SU-DHL-6 (cell line): ENCODE data around the gene SLC17A9.

Experiments
- H2AFZ ChIP-seq: fragments of 200-600 bp; sonication (generic); 2 replicates; pipeline ENCODE4 v1.6.1; 2014; ENCODE audit warnings: low read depth, mild to moderate bottlenecking, moderate library complexity, mixed read lengths, antibody characterized with exemption, low read length; ENCODE audit not compliant: severe bottlenecking
- H3F3A ChIP-seq: fragments of 200-600 bp; shearing (Covaris generic); 2 replicates; pipeline ENCODE4 v1.6.0; 2016; ENCODE audit warnings: antibody characterized with exemption, mild to moderate bottlenecking; ENCODE audit not compliant: insufficient read depth
- H3K27ac ChIP-seq: fragments of 200-600 bp; sonication (generic); 2 replicates; pipeline ENCODE4 v1.5.1; 2016; ENCODE audit warnings: low read depth, mild to moderate bottlenecking, low read length, moderate library complexity, mixed read lengths
- H3K27me3 ChIP-seq: fragments of 200-600 bp; sonication (generic), shearing (Covaris generic); 2 replicates; pipeline ENCODE4 v1.6.0; 2014; ENCODE audit warnings: mild to moderate bottlenecking, low read length
- H3K36me3 ChIP-seq: fragments of 200-600 bp; sonication (generic); 2 replicates; pipeline ENCODE4 v1.6.1; 2014; ENCODE audit warnings: mild to moderate bottlenecking, low read length, mixed read lengths
- H3K4me2 ChIP-seq: fragments of 300-600, 200-600 bp; shearing (Covaris generic), sonication (generic); 2 replicates; pipeline ENCODE4 v1.6.0; 2014; ENCODE audit warnings: low read length, low read depth, mild to moderate bottlenecking; ENCODE audit not compliant: poor library complexity, severe bottlenecking
- H3K4me3 ChIP-seq: fragments of 200-600 bp; sonication (generic); 2 replicates; pipeline ENCODE4 v1.5.1; 2014; ENCODE audit warnings: antibody characterized with exemption, low read length, mild to moderate bottlenecking, mixed read lengths; ENCODE audit not compliant: insufficient read depth, poor library complexity, severe bottlenecking
- H3K79me2 ChIP-seq: fragments of 200-600 bp; sonication (generic); 2 replicates; pipeline ENCODE4 v1.6.1; 2014; ENCODE audit warnings: mild to moderate bottlenecking, low read length, moderate library complexity; ENCODE audit not compliant: insufficient read depth
- H3K9ac ChIP-seq: fragments of 200-600 bp; sonication (generic); 2 replicates; pipeline ENCODE4 v1.7.0; 2014; ENCODE audit warnings: mild to moderate bottlenecking, low read length
- H3K9me2 ChIP-seq: fragments of 200-600 bp; sonication (generic); replicated peaks from 2 replicates; pipeline ENCODE4 v1.6.1; 2014; ENCODE audit warnings: low read length; ENCODE audit not compliant: insufficient read depth
- H3K9me3 ChIP-seq: fragments of 200-600 bp; sonication (generic); 2 replicates; pipeline ENCODE4 v1.6.1; 2014; ENCODE audit warnings: low read length, mixed read lengths; ENCODE audit not compliant: insufficient read depth
- H4K20me1 ChIP-seq: fragments of 200-600 bp; sonication (generic); 2 replicates; pipeline ENCODE4 v1.6.1; 2014; ENCODE audit warnings: low read depth, mild to moderate bottlenecking, antibody characterized with exemption, low read length, moderate library complexity, mixed read lengths
- EZH2phosphoT487 ChIP-seq: fragments of 200-600 bp; sonication (generic), shearing (Covaris generic); conservative IDR thresholded peaks from 2 replicates; pipeline ENCODE4 v1.6.1; 2018; ENCODE audit warnings: mild to moderate bottlenecking, antibody characterized with exemption, low read length, moderate library complexity, mixed read lengths
- TF ChIP-seq, protein P1 (sequence below): fragments of 200-600 bp; sonication (generic); IDR thresholded peaks from one replicate; pipeline ENCODE4 v1.5.1; 2017; ENCODE audit warnings: antibody characterized with exemption, mild to moderate bottlenecking, low read length, moderate library complexity; ENCODE audit not compliant: insufficient read depth, poor library complexity, severe bottlenecking

SLC17A9 gene

GRCh38 chr20:62971950-62972844 is 19.7 kb downstream of the SLC17A9 start:
- no peak overlapping the region for H3K27ac ChIP-seq
- H3K9me3 ChIP-seq: no peaks in the 10 kb centered on the region
- TF ChIP-seq EZH2phosphoT487: no peak
- TF ChIP-seq, protein P1, sequence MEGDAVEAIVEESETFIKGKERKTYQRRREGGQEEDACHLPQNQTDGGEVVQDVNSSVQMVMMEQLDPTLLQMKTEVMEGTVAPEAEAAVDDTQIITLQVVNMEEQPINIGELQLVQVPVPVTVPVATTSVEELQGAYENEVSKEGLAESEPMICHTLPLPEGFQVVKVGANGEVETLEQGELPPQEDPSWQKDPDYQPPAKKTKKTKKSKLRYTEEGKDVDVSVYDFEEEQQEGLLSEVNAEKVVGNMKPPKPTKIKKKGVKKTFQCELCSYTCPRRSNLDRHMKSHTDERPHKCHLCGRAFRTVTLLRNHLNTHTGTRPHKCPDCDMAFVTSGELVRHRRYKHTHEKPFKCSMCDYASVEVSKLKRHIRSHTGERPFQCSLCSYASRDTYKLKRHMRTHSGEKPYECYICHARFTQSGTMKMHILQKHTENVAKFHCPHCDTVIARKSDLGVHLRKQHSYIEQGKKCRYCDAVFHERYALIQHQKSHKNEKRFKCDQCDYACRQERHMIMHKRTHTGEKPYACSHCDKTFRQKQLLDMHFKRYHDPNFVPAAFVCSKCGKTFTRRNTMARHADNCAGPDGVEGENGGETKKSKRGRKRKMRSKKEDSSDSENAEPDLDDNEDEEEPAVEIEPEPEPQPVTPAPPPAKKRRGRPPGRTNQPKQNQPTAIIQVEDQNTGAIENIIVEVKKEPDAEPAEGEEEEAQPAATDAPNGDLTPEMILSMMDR: peak; percentile 87
- H3K79me2 ChIP-seq: no peaks in the 10 kb centered on the region
- H3K36me3 ChIP-seq: no peaks in the 10 kb centered on the region
- H4K20me1 ChIP-seq: no peaks in the 10 kb centered on the region
- no peaks in the 10 kb centered on the region for H3K27me3 ChIP-seq
- no peaks in the 10 kb centered on the region for H3K9me2 ChIP-seq
- no peak overlapping the region for H2AFZ ChIP-seq
- H3K4me3 ChIP-seq: no peak overlapping the region
- H3K9ac ChIP-seq: no peak overlapping the region
- no peak overlapping the region for H3K4me2 ChIP-seq
- H3F3A ChIP-seq: no peaks in the 10 kb centered on the region

GRCh38 chr20:62972845-62973745 is 20.6 kb downstream of the SLC17A9 start:
- H2AFZ ChIP-seq: no peak overlapping the region
- no peaks in the 10 kb centered on the region for H3K79me2 ChIP-seq
- no peaks in the 10 kb centered on the region for H3K36me3 ChIP-seq
- no peaks in the 10 kb centered on the region for H3K27me3 ChIP-seq
- H3K9ac ChIP-seq: no peak overlapping the region
- no peaks in the 10 kb centered on the region for H3K9me2 ChIP-seq
- TF ChIP-seq EZH2phosphoT487: no peak
- TF ChIP-seq, protein P1: no peak
- H3K4me3 ChIP-seq: no peak overlapping the region
- H3K27ac ChIP-seq: no peak overlapping the region
- no peak overlapping the region for H3K4me2 ChIP-seq
- no peaks in the 10 kb centered on the region for H4K20me1 ChIP-seq
- H3K9me3 ChIP-seq: no peaks in the 10 kb centered on the region
- no peaks in the 10 kb centered on the region for H3F3A ChIP-seq

- no peaks in the 10 kb centered on the region for H3K9me2 ChIP-seq
- no peak overlapping the region for H3K27ac ChIP-seq
- H3K9ac ChIP-seq: no peak overlapping the region
- H4K20me1 ChIP-seq: no peaks in the 10 kb centered on the region
- TF ChIP-seq, protein P1: no peak
- no peak for TF ChIP-seq EZH2phosphoT487
- H3K79me2 ChIP-seq: no peaks in the 10 kb centered on the region
- H3K4me3 ChIP-seq: no peak overlapping the region
- no peaks in the 10 kb centered on the region for H3F3A ChIP-seq
- no peak overlapping the region for H2AFZ ChIP-seq
- H3K36me3 ChIP-seq: no peaks in the 10 kb centered on the region
- H3K4me2 ChIP-seq: no peak overlapping the region
- no peaks in the 10 kb centered on the region for H3K27me3 ChIP-seq
- H3K9me3 ChIP-seq: no peaks in the 10 kb centered on the region
Observed at GRCh38 chr20:62975251-62975760, 22.8 kb downstream of the SLC17A9 start.
